OCI-LY1 (cell line): ENCODE results near the gene TOGARAM2.

Source experiments
- CTCF ChIP-seq: fragments of 200-600 bp; sonication (generic), shearing (Covaris generic); IDR thresholded peaks from 2 replicates; pipeline ENCODE4 v1.5.1; 2017; ENCODE audit warnings: mild to moderate bottlenecking, antibody characterized with exemption, low read length, moderate library complexity, mixed read lengths
- EZH2 ChIP-seq: fragments of 200-600 bp; sonication (generic), shearing (Covaris generic); IDR thresholded peaks from 2 replicates; pipeline ENCODE4 v1.8.0; 2017; ENCODE audit warnings: borderline replicate concordance, mixed run types, mild to moderate bottlenecking, antibody characterized with exemption, low read length, moderate library complexity, mixed read lengths

DNA sequence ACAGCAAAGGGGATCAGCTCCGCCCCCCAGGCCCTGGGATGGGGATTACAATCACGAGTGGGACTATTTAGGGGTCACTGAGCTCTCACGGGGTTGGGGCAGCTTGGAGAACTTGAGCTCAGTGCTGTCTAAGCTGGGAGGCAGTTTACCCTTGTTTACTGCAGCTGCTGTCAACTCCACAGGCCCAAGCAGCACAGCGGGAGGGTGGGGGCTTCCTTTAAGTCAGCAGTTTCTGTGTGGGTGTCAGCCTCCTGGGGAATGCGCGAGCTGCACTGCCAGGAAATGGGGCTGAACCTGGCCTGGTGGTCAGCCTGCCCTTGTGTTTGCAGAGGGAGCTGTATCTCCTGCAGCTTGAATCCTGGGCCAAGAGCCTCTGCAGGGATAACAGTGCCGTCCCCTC lies 29.8 kb downstream of the TOGARAM2 start:
- TF ChIP-seq CTCF (no peak), EZH2 (no peak)
